ENCODE data around the gene BUB3. TPM values are rescaled to one million over a fixed set of nuclear protein-coding genes. Genes with fewer than 3 reads are reported as not detected.

Gene BUB3
- total RNA-seq, 1 donor: 134 TPM

- TF ChIP-seq, protein P1, sequence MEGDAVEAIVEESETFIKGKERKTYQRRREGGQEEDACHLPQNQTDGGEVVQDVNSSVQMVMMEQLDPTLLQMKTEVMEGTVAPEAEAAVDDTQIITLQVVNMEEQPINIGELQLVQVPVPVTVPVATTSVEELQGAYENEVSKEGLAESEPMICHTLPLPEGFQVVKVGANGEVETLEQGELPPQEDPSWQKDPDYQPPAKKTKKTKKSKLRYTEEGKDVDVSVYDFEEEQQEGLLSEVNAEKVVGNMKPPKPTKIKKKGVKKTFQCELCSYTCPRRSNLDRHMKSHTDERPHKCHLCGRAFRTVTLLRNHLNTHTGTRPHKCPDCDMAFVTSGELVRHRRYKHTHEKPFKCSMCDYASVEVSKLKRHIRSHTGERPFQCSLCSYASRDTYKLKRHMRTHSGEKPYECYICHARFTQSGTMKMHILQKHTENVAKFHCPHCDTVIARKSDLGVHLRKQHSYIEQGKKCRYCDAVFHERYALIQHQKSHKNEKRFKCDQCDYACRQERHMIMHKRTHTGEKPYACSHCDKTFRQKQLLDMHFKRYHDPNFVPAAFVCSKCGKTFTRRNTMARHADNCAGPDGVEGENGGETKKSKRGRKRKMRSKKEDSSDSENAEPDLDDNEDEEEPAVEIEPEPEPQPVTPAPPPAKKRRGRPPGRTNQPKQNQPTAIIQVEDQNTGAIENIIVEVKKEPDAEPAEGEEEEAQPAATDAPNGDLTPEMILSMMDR (IDR thresholded peaks at IDR 0.05; ENCODE audit: insufficient read depth, low read depth, low read length): no peak
- no peak overlapping the region for H3K4me3 ChIP-seq (ENCODE audit: low read depth, low read length)
- no peak for DNase-seq (ENCODE audit: low read depth)
Measured at GRCh38 chr10:123156078-123156477, 1.9 kb downstream of the BUB3 start.

- peak; percentile 28 for DNase-seq (ENCODE audit: low read depth)
- no peak overlapping the region for H3K4me3 ChIP-seq (ENCODE audit: low read depth, low read length)
- TF ChIP-seq, protein P1 (IDR thresholded peaks at IDR 0.05; ENCODE audit: insufficient read depth, low read depth, low read length): no peak
Measured at GRCh38 chr10:123157210-123157609, 3.0 kb downstream of the BUB3 start.

DNA sequence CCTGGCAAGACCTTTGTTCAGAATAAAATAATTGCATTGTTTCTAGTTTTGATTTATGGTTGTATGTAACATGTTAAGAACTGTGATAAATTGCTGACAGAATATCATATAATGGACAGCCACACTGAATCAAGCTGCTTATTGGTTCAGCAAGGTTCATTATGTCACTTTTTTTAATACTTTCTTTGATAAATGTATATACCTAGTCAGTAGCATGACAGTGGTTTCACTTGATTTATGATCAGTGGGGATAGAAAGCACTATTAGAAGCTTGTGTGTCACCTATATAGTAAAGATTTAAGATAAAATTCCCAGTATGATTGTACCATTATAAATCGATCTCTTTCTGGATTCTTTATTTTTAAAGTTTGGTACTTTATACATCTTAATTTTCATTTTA is 4.5 kb downstream of the BUB3 start:
- TF ChIP-seq, protein P1 (IDR thresholded peaks at IDR 0.05; ENCODE audit: insufficient read depth, low read depth, low read length): no peak
- DNase-seq (ENCODE audit: low read depth): no peak
- H3K4me3 ChIP-seq (ENCODE audit: low read depth, low read length): no peak overlapping the region

GRCh38 chr10:123160311-123160980 is 6.2 kb downstream of the BUB3 start:
- DNase-seq (ENCODE audit: low read depth): no peak
- no peak overlapping the region for H3K4me3 ChIP-seq (ENCODE audit: low read depth, low read length)
- TF ChIP-seq, protein P1 (IDR thresholded peaks at IDR 0.05; ENCODE audit: insufficient read depth, low read depth, low read length): no peak

DNA sequence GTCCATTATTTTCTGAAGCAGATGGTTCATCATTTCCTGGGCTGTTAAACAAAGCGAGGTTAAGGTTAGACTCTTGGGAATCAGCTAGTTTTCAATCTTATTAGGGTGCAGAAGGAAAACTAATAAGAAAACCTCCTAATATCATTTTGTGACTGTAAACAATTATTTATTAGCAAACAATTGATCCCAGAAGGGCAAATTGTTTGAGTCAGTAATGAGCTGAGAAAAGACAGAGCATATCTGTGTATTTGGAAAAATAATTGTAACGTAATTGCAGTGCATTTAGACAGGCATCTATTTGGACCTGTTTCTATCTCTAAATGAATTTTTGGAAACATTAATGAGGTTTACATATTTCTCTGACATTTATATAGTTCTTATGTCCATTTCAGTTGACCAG is 10.1 kb downstream of the BUB3 start:
- TF ChIP-seq, protein P1 (IDR thresholded peaks at IDR 0.05; ENCODE audit: insufficient read depth, low read depth, low read length): no peak
- no peak overlapping the region for H3K4me3 ChIP-seq (ENCODE audit: low read depth, low read length)
- DNase-seq (ENCODE audit: low read depth): no peak

DNA sequence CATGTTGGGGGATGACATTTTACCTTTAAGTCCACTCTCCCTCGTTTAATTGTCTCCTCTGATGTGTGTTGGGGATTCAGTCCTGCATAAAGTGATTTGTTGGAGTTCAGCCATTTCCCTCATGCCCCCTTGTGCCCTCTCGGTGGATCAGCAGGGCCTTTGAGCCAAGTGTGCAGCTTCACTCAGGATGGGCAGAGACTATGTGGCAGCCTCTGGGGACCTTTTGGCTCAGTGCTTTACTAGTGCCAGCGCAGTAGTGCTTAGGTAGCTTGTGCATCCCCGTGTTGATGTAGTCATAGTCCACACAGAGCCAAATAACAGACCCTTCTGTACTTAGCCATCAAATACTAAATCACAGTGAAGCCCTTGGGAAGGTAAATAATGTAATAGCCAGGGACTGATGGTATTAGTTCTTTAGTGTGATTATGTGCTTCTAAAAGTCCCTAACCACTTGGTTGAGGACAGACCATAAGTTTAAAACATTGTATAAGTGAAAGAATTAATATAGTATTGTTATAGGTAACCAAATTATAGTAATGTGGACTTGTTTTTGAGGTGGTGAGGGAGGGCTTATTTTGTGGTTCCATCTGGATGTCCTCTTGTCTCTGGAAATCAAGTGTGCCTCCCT is 11.4 kb downstream of the BUB3 start:
- TF ChIP-seq, protein P1 (IDR thresholded peaks at IDR 0.05; ENCODE audit: insufficient read depth, low read depth, low read length): no peak
- DNase-seq (ENCODE audit: low read depth): no peak

More for the DNA sequence above, 11.4 kb downstream of the BUB3 start:
- H3K4me3 ChIP-seq (ENCODE audit: low read depth, low read length): no peak overlapping the region
